AG09319 (cell line): ENCODE results near the gene TSPO.

Source experiments
- DNase-seq: peaks from one replicate; pipeline ENCODE4 v3.0.0-alpha.2; 2010; ENCODE audit warnings: low read depth; ENCODE audit errors: extremely low read depth
- TF ChIP-seq, protein P1 (sequence below): IDR thresholded peaks from 2 replicates; pipeline ENCODE4 v1.5.1; 2011; ENCODE audit warnings: low read depth, mild to moderate bottlenecking, inconsistent platforms, low read length, moderate library complexity

Gene TSPO

DNA sequence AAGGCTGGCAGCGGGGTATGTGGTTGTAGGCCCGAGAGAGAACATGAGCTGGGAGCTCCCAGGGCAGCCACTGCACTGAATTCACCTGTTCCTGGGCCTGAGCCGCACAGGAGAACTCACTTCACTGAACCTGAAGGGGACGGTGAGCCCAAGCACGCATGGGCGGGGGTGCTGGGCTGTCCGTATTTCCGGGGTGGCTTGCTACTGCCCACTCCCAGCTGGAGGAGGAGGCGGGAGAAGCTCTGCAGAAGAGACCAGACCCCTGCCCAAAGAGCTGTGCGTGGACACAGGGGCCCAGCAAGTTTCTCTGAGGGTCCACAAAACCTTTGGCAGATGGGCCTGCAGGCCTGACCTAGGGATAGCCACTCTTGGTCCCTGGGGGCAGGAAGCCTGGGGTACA, 30.8 kb downstream of the TSPO start:
- DNase-seq: no peak
- TF ChIP-seq, protein P1, sequence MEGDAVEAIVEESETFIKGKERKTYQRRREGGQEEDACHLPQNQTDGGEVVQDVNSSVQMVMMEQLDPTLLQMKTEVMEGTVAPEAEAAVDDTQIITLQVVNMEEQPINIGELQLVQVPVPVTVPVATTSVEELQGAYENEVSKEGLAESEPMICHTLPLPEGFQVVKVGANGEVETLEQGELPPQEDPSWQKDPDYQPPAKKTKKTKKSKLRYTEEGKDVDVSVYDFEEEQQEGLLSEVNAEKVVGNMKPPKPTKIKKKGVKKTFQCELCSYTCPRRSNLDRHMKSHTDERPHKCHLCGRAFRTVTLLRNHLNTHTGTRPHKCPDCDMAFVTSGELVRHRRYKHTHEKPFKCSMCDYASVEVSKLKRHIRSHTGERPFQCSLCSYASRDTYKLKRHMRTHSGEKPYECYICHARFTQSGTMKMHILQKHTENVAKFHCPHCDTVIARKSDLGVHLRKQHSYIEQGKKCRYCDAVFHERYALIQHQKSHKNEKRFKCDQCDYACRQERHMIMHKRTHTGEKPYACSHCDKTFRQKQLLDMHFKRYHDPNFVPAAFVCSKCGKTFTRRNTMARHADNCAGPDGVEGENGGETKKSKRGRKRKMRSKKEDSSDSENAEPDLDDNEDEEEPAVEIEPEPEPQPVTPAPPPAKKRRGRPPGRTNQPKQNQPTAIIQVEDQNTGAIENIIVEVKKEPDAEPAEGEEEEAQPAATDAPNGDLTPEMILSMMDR: no peak

DNA sequence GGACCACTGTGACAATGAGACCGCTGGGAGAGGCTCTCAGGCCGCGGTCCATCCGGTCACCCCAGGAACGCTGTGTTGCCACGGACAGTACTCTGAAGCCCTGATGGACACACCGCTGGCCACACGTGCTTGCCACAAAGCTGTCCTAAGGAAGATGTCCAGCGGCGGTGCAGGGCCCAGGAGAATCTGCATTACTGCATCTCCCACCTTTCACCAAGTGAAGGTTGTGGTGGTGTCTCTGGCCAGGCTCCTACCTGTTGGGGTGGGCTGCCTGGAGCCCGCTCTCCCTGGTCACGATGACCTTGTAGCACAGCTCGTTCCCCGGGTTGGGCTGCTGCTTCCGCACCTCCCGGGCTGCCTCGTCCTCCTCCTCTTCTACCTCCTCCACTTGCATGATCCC, 31.4 kb downstream of the TSPO start:
- TF ChIP-seq, protein P1: no peak
- no peak for DNase-seq

DNA sequence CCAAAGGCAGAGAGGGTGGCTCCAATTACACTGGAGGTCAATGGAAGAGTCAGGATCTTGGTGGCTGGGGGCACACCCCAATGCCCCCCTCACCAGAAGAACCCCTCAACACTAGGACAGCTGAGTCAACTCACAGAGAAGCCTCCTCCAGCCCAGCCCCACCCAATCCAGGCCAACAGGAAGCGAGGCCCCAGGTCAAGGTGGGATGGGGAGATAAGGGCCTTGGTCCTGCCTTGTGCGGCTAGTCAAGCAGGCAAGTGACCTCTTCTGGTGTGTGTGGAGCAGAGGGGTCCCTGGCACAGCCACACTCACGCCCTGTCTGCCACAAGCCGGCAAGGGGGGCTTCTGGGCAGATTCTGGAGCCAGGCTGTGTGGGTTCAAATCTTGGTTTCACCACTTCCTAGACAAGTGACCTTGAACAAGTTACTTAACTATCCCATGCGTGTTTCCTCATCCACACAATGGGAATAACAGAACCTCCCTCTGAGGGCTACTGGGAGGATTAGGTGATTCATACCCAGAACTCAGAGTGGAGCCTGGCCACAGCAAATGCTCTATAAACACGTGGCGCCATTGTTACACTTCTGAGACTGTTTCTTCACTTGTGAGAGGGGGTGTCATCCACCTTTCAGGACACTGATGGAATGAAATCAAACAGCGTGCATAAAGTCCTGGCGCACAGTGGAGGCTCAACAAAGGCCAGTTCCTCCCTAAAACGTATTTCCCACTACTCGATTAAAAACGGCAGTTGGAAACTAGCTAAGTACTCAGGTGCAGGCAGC, 32.3 kb downstream of the TSPO start:
- TF ChIP-seq, protein P1: no peak
- no peak for DNase-seq

DNA sequence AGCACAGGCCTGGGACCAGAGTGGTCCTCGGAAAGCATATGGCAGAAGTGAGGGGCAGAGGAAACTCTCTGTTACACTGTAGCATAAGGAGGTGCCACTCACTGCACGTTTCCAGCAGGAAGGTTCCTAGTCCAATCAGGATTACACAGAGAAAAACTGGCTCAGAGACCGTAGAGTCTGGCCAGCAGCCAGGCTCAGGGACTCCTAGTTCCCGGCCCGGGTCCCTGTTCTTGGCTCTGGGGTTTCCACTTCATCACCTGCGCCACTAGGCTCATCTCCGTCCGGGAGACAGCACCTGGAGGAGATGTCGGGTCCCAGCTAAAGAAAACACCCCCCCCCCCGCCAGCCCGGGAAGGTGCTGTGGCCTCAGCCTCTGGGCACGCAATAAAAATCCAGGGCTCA, 34.5 kb downstream of the TSPO start:
- TF ChIP-seq, protein P1: no peak
- DNase-seq: no peak

DNA sequence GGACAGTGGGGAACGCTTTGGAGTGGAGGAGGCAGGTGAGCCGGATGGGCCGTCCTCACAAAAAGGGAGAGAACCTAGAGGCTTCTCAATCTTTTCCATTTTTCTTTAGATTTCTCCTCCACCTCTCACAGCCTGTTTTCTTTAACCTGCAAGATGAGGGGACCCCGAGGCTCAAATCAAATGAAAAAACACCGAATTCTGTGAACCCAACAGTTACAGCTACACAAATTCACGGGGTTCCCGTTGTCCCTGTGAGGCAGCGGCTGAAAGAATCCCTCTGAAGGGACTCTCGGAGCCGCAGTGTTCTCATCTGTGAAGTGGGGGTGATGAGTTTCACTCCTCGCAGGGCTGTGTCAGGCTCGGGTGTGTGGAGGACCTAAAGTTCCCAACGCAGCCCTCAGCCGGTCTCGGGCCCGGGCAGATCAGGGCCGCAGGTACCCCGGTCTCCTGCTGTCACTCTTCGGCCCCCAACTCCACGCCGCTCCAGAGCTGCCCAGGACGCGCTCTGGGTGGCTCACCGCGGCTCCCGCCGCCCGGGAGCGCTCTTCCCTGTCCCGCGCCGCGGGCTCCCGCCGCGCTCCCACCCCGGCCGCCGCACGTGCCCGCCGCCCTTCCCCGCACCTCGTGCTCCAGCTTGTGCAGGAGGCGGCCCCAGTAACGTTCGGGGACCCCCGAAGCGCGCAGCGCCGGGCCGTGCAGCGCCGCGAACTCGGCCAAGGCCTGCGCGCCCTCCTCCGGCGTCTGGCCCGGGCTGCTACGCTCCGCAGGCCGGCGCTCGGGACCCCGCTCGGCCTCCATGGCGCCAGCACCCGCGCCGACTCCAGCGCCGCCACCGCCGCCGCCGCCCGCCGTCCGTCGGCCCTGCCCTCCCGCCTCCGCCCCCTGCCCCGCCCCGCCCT, 35.2 kb downstream of the TSPO start, which contains the start of gene TTLL12:
TSS of gene TTLL12 (minus strand) at position 863 of the 899 bp plus-strand sequence. CDS start at position 798, 65 bp downstream.
- DNase-seq: no peak

DNA sequence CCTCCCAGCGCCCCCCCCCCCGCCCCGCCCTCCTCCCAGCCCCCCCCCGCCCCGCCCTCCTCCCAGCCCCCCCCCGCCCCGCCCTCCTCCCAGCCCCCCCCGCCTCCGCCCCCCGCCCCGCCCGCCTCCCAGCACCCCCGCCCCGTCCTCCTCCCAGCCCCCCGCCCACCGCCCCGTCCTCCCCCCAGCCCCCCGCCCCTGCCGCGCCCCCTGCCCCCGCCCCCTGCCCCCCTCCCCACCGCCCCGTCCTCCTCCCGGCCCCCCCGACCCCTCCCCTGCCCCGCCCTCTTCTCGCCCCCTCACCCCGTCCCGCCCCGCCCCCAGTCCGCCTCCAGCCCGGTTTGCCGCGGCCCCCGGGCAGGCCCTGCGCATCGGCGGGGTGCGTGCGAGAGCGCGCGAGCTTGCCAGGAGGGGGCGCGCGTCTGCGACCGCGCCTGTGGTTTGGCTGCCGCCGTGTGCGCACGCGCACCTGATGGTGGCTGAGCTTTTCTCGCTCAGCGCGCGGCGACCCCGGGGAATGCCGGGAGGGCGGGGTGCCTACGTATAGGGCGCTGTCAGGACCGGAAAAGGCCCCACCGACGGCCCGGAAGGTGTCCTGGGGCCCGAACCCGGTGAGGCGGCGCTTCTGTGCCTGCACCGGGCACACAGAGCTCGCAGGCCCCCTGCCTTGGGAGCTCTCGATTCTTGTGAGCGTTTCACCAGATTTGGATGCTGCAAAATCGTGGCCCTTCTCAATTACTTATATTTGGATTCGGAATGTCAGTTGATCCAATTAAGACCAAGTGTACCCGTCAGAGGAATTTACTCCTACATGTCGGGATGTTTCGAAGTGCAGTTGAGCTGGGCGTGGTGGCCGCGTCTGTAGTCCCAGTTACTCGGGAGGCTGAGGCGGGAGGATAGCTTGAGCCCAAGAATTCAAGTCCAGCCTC, 36.1 kb downstream of the TSPO start:
- TF ChIP-seq, protein P1: peak; percentile 40

More for the DNA sequence above, 35.2 kb downstream of the TSPO start, which contains the start of gene TTLL12:
- TF ChIP-seq, protein P1: no peak

More for the DNA sequence above, 36.1 kb downstream of the TSPO start:
- peak; percentile 88 for DNase-seq
